VCaP (cell line): Measurements from ENCODE around the gene LPIN2.

ENCODE experiments used
- H3K27ac ChIP-seq: fragments of 450-650 bp; 2 replicates; pipeline ENCODE4 v1.5.1; 2017
- TF ChIP-seq, protein P1 (sequence below): fragments of 450-650 bp; conservative IDR thresholded peaks from 2 replicates; pipeline ENCODE4 v1.5.1; 2017; ENCODE audit warnings: mild to moderate bottlenecking, moderate library complexity

LPIN2 gene

GRCh38 chr18:3013024-3013804, at the start of gene LPIN2:
Gene LPIN2 (minus strand): TSS chr18:3013144. CDS start chr18:2960840, 52,304 bp downstream.
- TF ChIP-seq, protein P1, sequence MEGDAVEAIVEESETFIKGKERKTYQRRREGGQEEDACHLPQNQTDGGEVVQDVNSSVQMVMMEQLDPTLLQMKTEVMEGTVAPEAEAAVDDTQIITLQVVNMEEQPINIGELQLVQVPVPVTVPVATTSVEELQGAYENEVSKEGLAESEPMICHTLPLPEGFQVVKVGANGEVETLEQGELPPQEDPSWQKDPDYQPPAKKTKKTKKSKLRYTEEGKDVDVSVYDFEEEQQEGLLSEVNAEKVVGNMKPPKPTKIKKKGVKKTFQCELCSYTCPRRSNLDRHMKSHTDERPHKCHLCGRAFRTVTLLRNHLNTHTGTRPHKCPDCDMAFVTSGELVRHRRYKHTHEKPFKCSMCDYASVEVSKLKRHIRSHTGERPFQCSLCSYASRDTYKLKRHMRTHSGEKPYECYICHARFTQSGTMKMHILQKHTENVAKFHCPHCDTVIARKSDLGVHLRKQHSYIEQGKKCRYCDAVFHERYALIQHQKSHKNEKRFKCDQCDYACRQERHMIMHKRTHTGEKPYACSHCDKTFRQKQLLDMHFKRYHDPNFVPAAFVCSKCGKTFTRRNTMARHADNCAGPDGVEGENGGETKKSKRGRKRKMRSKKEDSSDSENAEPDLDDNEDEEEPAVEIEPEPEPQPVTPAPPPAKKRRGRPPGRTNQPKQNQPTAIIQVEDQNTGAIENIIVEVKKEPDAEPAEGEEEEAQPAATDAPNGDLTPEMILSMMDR, result no peak
- peak within 1 kb of the TSS; percentile 95 for H3K27ac ChIP-seq

GRCh38 chr18:3061581-3062312, 48.8 kb upstream of the LPIN2 start:
- H3K27ac ChIP-seq, result no peak overlapping the region
- TF ChIP-seq, protein P1, result no peak

DNA sequence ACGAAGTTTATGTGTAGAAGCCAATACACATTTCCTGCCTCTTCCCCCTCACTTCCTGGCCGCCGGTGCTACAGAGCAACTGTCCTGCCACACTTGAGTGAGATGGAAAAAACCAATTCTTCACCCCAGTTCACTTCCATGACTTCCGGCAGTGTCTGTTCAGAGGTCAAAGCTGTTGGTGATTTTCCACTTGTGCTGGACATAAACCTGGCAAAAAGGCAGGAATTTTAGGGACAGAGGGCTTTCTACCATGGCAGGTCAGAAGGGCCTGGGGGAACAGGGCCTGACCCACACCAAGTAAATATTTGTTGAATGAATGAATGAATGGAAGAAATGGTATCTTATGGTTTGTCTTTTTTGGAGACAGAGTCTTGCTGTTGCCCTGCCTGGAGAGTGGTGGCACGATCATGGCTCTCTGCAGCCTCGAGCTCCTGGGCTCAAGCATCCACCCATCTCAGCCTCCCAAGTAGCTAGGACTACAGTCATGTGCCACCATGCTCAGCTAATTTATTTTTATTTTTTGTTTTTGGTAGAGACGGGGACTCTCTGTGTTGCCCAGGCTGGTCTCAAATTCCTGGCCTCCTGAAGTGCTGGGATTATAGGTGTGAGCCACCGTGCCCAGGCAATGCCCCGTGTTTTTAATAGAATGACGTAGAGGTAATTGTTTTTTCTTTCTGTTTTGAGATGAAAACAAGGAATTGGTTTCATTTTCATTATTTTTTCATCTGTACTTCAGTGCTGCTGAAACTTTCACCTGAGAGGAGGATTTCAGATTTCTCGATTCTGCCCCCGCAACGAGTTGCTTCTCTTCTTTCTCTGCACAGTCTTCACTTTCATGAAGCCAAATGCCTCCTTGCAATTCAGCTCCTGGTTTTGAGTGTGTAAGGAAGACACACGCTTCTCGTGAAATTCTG, 48.0 kb upstream of the LPIN2 start:
- TF ChIP-seq, protein P1, result no peak

DNA sequence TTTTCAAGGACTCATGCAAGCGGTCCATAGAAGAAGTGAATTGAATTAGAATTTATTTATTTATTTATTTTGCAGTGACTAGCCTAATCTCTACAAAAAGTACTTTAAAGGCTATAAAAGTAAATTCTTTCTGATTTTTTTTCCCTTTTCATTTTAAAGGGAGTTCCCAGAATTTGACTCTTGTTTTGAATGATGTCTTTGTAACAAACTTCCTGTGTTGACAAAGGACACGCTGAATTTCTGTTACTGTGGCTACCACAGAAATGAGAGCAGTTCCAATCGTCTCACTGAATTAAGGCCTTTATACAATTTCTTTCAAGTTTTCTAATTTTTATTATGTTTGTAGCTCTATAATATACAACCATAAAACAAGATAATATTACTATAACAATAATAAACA, 46.3 kb upstream of the LPIN2 start:
- TF ChIP-seq, protein P1, result no peak
- H3K27ac ChIP-seq, result no peak overlapping the region

More for the DNA sequence above, 48.0 kb upstream of the LPIN2 start:
- no peak overlapping the region for H3K27ac ChIP-seq

GRCh38 chr18:3058328-3059191, 45.6 kb upstream of the LPIN2 start:
- no peak overlapping the region for H3K27ac ChIP-seq
- TF ChIP-seq, protein P1, result no peak

- TF ChIP-seq, protein P1, result no peak
- no peak overlapping the region for H3K27ac ChIP-seq
Observed at GRCh38 chr18:3057526-3057925, 44.6 kb upstream of the LPIN2 start.
